ENCODE measurements around the gene CD300LB.

The CD300LB gene

DNA sequence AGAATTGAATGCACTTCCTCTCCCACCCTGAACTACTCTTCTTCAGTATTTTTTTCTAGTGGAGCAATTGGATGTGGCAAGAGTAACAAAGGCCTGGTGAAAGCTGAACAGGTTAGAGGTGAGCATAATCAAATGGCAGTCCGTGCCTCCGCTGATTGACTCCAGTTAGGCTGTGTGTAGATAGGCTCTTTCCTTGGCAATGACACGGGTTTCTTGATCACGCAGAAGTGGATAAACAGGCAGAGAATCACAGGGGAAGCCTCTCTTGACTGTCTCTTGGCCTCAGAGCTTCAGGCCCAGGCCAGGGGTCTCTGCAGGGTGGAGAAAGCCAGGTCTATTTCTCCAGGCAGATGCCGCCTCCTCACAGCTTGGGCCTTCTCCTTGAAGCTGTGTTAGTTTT, 4.2 kb downstream of the CD300LB start:
- in situ Hi-C loops (cut with MboI; ENCODE audit: low pct_unique_long_range_greater_than_20kb, low sequenced_read_pairs, unreplicated experiment): no loop called here
- TF ChIP-seq, protein P1, sequence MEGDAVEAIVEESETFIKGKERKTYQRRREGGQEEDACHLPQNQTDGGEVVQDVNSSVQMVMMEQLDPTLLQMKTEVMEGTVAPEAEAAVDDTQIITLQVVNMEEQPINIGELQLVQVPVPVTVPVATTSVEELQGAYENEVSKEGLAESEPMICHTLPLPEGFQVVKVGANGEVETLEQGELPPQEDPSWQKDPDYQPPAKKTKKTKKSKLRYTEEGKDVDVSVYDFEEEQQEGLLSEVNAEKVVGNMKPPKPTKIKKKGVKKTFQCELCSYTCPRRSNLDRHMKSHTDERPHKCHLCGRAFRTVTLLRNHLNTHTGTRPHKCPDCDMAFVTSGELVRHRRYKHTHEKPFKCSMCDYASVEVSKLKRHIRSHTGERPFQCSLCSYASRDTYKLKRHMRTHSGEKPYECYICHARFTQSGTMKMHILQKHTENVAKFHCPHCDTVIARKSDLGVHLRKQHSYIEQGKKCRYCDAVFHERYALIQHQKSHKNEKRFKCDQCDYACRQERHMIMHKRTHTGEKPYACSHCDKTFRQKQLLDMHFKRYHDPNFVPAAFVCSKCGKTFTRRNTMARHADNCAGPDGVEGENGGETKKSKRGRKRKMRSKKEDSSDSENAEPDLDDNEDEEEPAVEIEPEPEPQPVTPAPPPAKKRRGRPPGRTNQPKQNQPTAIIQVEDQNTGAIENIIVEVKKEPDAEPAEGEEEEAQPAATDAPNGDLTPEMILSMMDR (IDR thresholded peaks at IDR 0.05; ENCODE audit: extremely low read depth, insufficient read depth, missing control alignments): no peak
- DNase-seq (ENCODE audit: low spot score): no peak

DNA sequence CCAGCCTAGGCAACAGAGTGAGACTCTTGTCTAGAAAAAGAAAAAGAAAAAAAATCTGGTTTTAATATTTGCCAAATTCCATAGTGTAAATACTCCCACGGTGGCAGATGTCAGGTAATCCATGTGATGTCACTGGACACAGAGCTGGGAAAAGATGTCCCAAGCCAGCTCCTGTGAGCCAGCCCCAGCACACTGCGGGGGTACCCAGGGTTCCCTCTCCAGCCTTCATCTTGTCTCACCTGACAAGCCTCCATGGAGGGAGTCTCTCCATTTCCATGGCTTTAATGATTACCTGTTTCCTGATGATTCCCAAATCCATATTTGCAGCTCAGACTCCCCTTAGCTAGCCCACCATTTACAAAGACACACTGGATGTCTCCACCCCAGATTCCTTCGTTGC, 4.6 kb downstream of the CD300LB start:
- DNase-seq (ENCODE audit: low spot score): no peak
- TF ChIP-seq, protein P1 (IDR thresholded peaks at IDR 0.05; ENCODE audit: extremely low read depth, insufficient read depth, missing control alignments): no peak
- in situ Hi-C loops (cut with MboI; ENCODE audit: low pct_unique_long_range_greater_than_20kb, low sequenced_read_pairs, unreplicated experiment): no loop called here

DNA sequence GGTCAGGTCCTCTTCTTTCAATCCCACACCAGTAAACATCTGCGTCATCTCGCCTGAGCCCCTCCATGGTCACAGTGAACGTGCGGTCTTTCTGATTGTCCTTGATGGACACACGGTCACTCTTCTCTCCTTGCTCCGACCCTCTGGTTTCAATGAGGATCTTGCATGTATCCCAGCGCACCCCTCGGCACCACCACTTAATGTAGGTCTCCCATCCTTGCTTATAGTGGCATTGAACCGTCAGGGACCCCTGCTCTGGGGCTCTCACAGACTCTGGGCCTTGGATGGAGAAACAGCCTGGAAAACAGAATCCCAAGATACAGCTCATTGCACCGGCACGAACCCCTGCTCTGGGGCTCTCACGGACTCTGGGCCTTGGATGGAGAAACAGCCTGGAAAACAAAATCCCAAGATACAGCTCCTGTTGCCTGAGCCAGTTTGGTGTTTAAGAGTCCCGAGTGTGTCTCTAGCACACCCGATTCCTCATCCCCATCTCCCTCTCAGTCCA, 5.4 kb downstream of the CD300LB start:
- in situ Hi-C loops (cut with MboI; ENCODE audit: low pct_unique_long_range_greater_than_20kb, low sequenced_read_pairs, unreplicated experiment): no loop called here
- DNase-seq (ENCODE audit: low spot score): no peak
- TF ChIP-seq, protein P1 (IDR thresholded peaks at IDR 0.05; ENCODE audit: extremely low read depth, insufficient read depth, missing control alignments): no peak

DNA sequence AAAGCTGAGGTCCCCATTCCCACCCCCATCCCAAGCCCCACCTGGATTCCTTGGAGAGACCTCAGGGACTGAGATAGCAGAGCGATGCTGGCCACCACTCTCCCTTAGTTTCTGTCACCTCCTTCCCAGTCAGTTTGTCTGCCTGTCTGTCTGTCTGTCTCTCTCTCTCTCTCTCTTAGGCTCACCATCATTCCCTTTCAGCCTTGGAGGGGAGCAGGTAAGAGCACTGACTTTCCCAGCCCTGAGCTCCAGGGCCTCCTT, 5.9 kb downstream of the CD300LB start:
- in situ Hi-C loops (cut with MboI; ENCODE audit: low pct_unique_long_range_greater_than_20kb, low sequenced_read_pairs, unreplicated experiment): no loop called here
- no peak for DNase-seq (ENCODE audit: low spot score)
- TF ChIP-seq, protein P1 (IDR thresholded peaks at IDR 0.05; ENCODE audit: extremely low read depth, insufficient read depth, missing control alignments): no peak

DNA sequence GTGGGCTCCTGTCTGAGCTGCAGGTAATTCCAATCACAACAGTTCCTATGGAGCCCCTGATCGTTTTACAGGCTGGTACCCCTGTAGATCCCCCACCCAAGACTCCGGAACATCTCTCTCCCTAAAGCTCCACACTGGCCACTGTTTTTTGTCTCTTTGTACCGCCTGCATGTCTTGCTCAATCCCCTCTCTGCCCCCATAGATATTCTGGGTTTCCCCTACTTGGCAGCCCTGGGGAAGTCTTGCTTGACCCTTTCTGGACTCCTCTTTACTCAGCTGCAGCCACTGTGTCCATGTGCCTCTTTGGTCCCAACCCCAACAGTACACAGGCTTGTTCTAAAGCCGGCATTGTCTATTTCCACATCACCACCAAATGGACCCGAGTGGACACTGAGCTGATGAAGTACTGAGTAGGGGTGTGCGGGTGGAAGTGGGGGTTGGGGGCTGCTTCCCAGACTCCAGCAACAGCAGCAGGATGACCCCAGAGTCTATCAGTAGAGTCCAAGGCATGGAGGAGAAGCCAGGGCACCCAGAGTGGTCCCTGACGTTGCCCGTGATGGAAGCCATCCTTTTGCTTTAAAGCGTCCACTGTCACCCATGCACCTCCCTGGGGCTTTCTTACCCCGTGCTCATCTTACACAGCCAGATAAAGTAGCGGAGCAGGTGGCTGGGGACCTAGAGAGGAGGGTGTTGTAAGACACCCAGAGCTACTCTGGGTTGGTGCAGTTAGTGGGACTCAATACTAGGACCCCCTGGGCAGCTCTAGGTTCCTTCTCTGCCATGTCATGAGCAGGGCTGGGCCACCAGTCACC, 6.4 kb downstream of the CD300LB start:
- in situ Hi-C loops (cut with MboI; ENCODE audit: low pct_unique_long_range_greater_than_20kb, low sequenced_read_pairs, unreplicated experiment): no loop called here

DNA sequence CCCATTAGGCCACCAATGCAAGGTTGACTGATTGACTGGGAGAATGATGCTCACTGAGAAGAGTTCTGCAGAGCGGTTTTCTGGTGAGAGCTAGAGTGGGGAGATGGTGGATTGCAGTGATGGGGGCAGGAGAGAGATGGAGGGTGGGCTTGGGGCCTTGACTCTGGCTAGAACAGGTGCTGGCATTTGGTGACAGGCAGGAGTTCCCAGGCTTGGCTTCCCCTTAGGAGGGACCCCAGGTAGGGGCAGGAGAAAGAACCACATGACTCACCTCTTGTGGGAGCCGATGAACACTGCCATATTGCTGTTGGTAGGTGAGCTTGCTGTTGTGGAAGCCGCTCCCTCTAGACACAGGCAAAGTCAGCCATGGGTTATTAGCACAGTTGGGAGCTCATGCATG, 8.0 kb downstream of the CD300LB start:
- TF ChIP-seq, protein P1 (IDR thresholded peaks at IDR 0.05; ENCODE audit: extremely low read depth, insufficient read depth, missing control alignments): no peak
- in situ Hi-C loops (cut with MboI; ENCODE audit: low pct_unique_long_range_greater_than_20kb, low sequenced_read_pairs, unreplicated experiment): no loop called here
- DNase-seq (ENCODE audit: low spot score): peak; percentile 1

More for the DNA sequence above, 6.4 kb downstream of the CD300LB start:
- TF ChIP-seq, protein P1 (IDR thresholded peaks at IDR 0.05; ENCODE audit: extremely low read depth, insufficient read depth, missing control alignments): no peak
- DNase-seq (ENCODE audit: low spot score): peak; percentile 1
